Kidney tubule cell (primary cell): ENCODE data around the gene VPREB3.

ENCODE experiments used
- DNase-seq: peaks from one replicate; pipeline ENCODE4 v3.0.0-alpha.2; 2018; ENCODE audit warnings: low spot score

The VPREB3 gene

DNA sequence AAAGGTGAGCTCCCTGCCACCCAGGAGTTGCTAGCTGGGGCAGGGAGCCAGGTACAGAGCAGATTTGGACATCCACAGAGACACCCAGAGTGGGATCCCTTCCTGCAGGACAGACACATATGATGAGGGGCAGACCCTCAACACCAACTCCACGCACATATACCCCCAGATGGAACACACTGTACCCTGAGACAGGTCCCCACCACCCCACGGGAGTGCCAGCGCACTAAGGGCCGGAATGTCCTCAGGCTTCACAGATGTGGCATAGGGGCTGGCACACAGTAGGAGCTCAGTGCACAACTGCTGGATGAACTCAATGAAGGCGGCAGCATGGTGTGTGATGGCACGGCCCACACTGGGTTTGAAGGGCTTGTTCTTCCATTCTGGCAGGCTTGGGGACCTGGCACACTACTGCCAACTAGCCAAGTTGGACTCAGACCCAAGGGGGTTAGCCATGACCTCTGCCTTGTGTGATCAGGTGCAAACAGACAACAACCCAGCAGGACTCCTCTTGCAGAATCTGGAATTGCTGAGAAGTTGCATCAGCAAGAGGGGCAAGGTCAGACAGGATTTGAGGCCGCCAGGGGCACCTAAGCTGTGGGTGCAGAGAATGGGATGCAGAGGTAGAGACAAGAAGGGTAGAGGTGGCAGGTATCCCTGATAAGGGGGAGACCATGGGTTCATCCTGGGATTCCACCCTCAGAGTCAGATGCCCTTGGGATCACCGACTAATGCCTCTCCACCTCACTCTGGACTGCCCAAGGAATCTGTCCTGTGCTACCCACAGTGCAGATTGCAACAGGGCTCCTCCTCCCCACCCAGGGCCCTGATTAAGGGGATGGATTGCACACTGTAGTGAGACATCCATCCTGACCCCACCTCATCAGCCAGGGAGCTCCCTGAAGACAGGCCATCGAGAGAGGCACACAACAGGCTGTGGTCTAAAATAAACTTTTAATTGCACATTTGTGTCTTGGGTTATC, 11.0 kb upstream of the VPREB3 start:
- DNase-seq: no peak

DNA sequence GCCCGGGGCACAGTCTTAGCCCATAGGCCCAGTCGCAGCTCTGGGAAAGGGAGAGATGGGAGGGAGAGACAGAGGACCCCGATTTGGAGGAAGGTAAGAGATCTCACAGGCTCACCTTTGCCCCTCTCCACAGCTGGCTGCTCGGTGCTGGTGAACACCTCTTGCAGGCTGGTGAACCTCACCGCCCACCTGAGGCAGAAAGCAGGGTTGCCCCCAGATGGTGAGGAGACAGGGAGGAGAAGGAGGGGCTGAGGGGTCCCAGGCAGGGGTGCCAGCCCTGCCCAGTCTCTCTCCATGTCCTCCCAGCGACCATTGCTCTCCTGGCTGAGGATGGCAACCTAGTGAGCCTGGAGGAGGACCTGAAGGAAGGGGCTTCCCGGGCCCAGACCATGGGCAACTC, 9.7 kb upstream of the VPREB3 start:
- no peak for DNase-seq

- DNase-seq: no peak
These were observed 9.3 kb upstream of the VPREB3 start for GRCh38 chr22:23763579-23763945.

DNA sequence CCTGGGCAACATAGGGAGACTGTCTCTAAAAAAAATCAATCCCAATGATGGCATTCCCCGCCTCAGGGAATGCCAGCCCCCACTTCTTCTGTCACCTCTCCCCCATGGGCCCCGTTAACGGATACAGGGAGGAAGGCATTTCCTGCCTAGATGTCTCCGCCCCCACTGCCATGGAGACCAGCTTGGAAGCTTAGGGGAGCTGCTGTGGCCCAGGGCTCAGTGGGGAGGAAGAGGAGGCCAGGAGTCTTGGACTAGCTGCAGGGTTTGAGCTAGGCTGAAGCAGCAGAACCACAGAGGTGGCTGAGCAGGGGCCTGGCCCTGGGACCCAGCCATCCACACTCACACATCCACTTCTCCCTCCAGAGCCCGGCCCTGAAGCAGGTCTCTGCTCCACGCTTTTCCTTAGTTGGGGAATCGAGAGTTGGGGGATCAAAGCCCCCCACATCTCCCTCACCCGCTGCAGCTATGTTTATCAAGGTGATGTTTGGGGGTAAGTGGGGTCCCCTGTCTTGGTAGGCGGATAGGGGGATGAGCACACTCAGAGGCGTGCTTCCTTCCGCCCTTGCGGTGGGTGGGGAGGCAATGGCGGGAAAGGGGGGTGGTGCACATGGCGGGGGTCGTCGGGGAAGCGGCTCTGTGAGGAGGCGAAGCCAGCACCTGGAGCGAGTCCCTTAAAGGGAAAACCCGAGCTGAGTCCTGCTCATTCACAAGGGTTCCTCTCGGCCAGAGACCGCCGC, 8.8 kb upstream of the VPREB3 start, which contains the start of gene C22orf15:
C22orf15 (plus strand) TSS at position 149 of the 737 bp plus-strand sequence; CDS start at position 466, 317 bp downstream.
- peak; percentile 25 for DNase-seq

GRCh38 chr22:23760056-23760455, 5.8 kb upstream of the VPREB3 start:
- DNase-seq: no peak

- DNase-seq: no peak
These were observed 5.3 kb upstream of the VPREB3 start for GRCh38 chr22:23759566-23759965.

GRCh38 chr22:23756891-23757290, 2.7 kb upstream of the VPREB3 start:
- DNase-seq: no peak

DNA sequence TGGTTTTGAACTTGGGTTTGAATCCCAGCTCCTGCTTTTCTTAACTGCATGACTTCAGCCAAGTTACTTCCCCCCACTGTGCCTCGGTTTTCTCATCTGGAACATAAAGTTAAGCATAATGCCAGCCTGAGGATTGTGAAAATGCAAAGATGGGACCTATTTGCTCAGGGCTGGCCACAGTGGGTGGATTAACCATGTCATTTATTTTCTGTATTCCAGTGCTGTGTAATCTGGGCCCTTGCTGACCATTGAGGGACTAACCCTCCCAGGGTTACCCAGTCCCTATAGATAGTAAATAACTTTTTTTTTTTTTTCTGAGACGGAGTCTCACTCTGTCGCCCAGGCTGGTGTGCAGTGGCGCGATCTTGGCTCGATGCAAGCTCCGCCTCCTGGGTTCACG, 1.5 kb upstream of the VPREB3 start:
- DNase-seq: no peak

DNA sequence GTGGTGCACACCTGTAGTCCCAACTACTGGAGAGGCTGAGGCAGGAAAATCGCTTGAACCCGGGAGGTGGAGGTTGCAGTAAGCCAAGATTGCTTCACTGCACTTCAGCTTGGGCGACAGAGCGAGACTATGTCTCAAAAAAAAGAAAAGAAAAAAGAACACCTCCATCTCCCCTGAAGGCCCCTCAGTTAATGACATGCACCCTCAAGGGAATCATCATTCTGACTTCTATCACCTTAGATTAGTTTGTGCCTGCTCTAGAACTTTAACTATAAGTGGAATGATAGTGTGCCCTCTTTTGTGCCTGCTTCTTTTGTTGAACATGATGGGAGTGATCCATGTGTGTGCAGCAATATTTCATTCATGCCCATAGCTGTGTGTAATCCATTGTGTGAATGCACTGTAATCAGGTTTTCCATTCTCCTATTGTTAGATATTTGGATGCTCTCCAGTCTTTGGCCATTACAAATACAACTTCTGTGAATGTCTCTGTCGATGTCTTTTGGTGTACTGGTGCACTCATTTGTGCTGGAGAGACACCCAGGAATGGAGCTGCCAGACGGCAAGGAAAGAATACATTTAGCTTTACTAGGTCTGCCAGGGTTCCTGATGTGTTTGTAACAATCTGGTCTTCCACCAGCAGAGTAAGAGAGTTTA, 883 bp upstream of the VPREB3 start:
- no peak for DNase-seq

DNA sequence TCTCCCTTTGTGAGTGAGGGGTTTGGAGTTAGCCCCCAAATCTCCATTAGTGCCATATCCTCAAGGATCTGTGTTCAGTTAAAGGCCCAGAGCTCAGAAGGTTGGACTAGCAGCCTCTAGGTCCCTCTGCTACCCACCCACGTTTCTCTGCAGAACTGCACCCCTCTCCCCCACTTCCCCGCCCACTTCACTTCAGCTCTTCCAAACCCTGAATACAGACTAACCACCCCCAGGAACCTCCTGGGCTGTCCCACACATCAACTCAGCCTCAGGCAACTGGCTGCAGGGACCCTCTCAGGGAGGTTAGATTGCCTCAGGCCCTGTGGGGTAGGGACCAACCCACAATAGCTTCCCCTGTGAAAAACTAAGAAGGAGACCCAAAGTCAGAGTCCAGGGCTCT, 840 bp downstream of the VPREB3 start:
- DNase-seq: no peak

- no peak for DNase-seq
These were observed 1.5 kb downstream of the VPREB3 start for GRCh38 chr22:23752750-23753149.

DNA sequence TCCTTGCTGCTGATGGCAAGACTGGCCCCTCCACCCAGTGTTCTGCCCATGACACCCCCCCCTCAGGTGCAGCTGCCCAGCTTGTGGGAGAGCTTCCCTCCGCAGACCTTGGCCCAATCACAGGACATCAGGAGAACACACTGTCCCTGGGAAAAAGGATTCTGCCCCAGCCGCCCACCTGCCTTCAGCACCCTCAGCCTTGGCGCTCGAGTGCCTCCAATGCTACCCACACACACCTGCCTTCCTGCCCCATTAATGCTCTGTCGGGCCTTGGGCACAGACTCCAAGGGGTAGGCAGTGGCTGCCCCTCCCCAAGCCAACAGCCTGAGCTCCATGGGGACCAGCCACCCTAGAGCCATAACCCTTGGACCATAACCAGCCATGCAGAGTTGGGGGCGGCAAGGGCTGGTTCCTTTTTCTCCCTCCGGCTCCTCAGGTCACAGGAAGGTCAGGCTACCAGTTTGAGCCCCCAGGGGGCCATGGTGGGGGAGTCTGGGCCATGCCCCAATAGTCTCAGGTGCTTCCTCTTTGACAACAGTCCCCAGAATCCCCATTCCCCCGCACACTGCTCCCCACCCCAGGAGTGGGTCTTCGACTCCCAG, 2.0 kb downstream of the VPREB3 start:
- no peak for DNase-seq

DNA sequence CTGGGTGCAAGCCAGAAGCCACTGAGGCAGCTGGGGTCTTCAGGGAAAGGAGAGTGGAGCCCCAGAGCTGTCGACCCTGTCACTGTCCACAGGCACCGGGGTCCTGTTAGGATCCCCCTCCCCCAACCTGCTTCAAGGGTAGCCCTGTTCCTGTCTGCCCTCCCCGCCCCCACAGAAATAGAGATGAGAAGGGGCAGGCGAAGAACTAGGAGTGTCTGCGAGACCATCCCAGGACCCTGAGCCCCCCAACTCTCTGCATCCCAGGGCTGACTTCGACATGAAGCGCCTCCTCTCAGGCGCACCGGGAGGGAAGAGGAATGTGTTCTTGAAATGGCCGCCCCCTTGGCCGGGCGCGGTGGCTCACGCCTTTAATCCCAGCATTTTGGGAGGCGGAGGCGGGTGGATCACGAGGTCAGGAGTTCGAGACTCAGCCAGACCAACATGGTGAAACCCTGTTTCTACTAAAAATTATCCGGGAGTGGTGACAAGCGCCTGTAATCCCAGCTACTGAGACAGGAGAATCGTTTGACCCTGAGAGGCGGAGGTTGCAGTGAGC, 2.7 kb downstream of the VPREB3 start:
- DNase-seq: peak; percentile 39

- peak; percentile 88 for DNase-seq
These were observed 3.3 kb downstream of the VPREB3 start, which contains the start of gene ZNF70 for GRCh38 chr22:23750714-23751440. TSS of gene ZNF70 (minus strand) at chr22:23751112. CDS start at chr22:23745140, 5,972 bp downstream.

DNA sequence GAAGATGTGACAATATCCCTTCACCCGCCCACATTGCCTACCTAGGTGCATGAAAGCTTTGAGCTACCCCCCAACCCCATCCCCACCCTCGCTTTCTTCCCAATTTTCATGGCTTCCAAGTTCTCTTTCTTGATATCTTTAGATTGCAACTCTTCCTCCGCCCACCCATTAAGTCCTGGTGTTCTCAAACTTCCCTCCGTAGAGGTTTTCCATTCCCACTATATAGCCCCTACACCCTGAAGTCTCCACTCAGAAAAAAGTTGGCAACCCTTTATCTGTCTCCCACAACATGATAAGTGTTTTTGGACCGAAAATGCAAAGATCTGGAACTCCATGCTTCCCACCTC, 3.9 kb downstream of the VPREB3 start:
- DNase-seq: no peak

- DNase-seq: no peak
These were observed 4.4 kb downstream of the VPREB3 start for GRCh38 chr22:23749841-23750301.

- no peak for DNase-seq
These were observed 8.4 kb downstream of the VPREB3 start for GRCh38 chr22:23745791-23746190.

- no peak for DNase-seq
These were observed 9.7 kb downstream of the VPREB3 start for GRCh38 chr22:23744485-23744884.

DNA sequence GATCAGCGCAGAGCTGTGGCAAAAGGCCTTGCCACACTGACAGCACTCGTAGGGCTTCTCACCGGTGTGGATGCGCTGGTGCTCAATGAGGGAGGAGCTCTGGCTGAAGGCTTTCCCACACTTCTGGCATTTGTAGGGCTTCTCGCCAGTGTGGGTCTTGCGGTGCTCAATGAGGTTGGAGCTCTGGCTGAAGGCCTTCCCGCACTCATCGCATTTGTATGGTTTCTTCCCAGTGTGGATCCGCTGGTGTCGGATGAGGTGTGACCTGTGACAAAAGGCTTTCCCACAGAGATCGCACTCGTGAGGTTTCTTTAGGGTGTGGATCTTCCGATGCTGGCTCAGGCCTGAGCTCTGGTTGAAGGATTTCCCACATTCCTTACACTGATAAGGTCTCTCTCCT, 10.2 kb downstream of the VPREB3 start:
- no peak for DNase-seq

DNA sequence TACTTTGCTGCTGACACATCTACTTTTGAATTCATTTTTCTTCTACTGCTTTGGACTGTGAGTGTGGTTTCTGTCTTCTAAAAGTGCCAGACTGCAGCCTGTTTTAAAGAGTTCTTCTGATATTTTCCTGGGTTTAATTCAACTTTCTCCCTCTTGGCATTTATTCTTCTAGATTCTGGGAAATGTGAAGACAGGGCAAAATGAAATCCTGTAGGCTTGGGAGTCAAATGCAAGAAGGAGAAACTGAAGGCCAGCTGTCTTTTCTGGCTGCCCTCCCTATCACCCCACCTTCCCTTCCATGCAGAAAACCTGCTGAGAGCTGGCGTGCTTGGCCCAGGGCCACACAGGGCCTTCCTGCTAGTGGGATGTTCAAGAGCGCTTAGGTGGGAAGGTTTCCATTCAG, 10.9 kb downstream of the VPREB3 start:
- DNase-seq: no peak
